ENCODE results near the gene TTN. TPM values are rescaled to one million over a fixed set of nuclear protein-coding genes. Genes with fewer than 3 reads are reported as not detected.
"Not testable (repeated sequence)": the region's sequence is repeated elsewhere in the genome, so short reads cannot be mapped to it uniquely, and the experiment has no call there.

The TTN gene
- total and polyA plus RNA-seq, 5 donors from 2014 or later, result 2.0 to 153 (median 3.1) TPM

DNA sequence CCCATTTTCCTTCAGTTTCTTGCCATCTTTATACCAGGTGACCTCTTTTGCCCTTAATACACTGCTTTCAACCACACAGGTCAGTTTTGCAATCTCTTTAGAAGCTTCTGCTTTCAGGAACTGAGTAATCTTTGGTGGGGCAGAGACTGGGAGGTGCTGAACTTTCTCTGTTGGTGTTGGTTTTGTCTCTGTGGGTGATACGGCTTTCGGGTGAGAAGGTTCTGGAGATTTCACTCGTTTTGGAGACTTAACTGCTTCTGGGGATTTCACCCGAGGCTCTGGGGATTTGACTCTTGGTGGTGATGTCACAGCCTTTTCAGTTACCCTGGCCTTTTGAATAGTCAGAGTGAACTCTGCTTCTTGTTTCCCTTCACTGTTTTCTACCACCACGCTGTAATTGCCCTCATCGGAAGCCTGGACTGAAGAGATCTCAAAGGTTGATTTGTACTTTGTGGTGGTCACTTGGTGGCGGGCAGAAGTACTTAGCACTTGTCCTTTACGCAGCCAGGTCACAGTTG lies 276.5 kb downstream of the TTN start:
- no peaks in the 10 kb centered on the region for H3K9me3 ChIP-seq (ENCODE audit: control insufficient read depth in 2 of 2, low read length in 2 of 2)
- H3K27me3 ChIP-seq (ENCODE audit: control insufficient read depth, insufficient read depth, low read length), result no peaks in the 10 kb centered on the region
- H3K36me3 Mint-ChIP-seq, result peaks cover 79% of the 10 kb centered on the region
- no peak overlapping the region for H3K27ac ChIP-seq (ENCODE audit: insufficient read depth, low read length, poor library complexity, severe bottlenecking)
- peaks cover 67% of the 10 kb centered on the region for H3K36me3 ChIP-seq (ENCODE audit: control insufficient read depth, insufficient read depth, low read length)
- peak overlapping the region; percentile 43 for H3K4me3 ChIP-seq (ENCODE audit: low read depth, low read length)
- no peaks in the 10 kb centered on the region for H3K27me3 Mint-ChIP-seq
- ATAC-seq (ENCODE audit: low read depth in 2 of 2) (peak; percentile 66 to 69), DNase-seq (peak in 1 of 3 donors; percentile 54)
- peak overlapping the region in 1 of 3 donors; percentile 77 for H3K27ac Mint-ChIP-seq
- H3K4me1 Mint-ChIP-seq, result peaks cover 12 to 47% (median 29%) of the 10 kb centered on the region in 4 donors
- H3K9me3 Mint-ChIP-seq, result peaks cover 0 to 6% (median 0%) of the 10 kb centered on the region in 7 donors
- peak overlapping the region in 2 of 4 donors; percentile 6 to 17 for H3K4me3 Mint-ChIP-seq
- no peaks in the 10 kb centered on the region for H3K4me1 ChIP-seq (ENCODE audit: control insufficient read depth, insufficient read depth, low read length, poor library complexity, severe bottlenecking)

DNA sequence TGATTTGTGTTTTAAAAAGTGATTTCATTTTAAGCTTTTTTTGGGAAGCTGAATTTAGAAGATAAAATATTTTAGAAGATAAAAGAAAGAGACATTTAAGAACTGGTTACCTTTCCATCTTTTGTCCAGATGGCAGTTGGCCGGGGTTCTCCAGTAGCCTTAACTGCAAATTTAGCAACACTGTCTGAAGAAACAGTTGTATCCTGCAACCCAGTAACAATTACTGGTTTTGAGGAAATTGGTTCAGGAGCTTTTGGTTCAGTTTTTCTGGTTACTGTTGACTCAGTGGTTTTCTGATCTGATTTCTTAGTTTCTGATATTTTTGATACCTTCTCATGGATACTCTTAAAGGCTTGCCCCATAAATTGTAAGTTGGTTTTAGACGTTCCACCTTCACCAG lies 277.1 kb downstream of the TTN start:
- H3K4me3 Mint-ChIP-seq, result peak overlapping the region in 1 of 4 donors; percentile 17
- H3K9me3 Mint-ChIP-seq, result peaks cover 0 to 6% (median 0%) of the 10 kb centered on the region in 7 donors
- no peak overlapping the region for H3K27ac ChIP-seq (ENCODE audit: insufficient read depth, low read length, poor library complexity, severe bottlenecking)

DNA sequence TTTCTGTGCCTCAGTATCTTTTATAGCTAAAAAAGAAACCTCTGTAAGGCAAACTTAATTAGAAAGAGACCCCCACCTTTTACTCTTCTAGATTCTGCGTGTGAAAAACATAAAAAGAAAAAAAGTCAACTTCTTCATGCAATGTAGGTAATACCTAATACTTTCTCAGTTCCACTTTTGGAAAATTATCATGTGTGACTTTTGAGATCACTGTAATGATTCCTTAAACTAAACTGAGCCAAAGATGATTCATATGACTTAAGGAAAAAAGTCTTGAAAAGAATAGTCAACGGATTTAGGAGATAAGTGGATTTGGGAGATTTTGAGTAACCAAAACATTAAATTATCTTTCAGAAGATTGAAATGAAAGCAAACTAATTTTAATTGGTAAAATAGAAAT lies 278.0 kb downstream of the TTN start:
- peaks cover 16 to 54% (median 35%) of the 10 kb centered on the region in 4 donors for H3K4me1 Mint-ChIP-seq
- H3K36me3 ChIP-seq (ENCODE audit: control insufficient read depth, insufficient read depth, low read length), result peaks cover 52% of the 10 kb centered on the region
- no peak overlapping the region for H3K4me3 ChIP-seq (ENCODE audit: low read depth, low read length)
- H3K9me3 ChIP-seq (ENCODE audit: control insufficient read depth in 2 of 2, low read length in 2 of 2), result no peaks in the 10 kb centered on the region
- ATAC-seq (ENCODE audit: low read depth in 2 of 2), result no peak
- H3K27ac ChIP-seq (ENCODE audit: insufficient read depth, low read length, poor library complexity, severe bottlenecking), result no peak overlapping the region
- no peak for DNase-seq
- H3K27me3 Mint-ChIP-seq, result no peaks in the 10 kb centered on the region
- peaks cover 0 to 6% (median 0%) of the 10 kb centered on the region in 7 donors for H3K9me3 Mint-ChIP-seq
- H3K36me3 Mint-ChIP-seq, result peaks cover 68% of the 10 kb centered on the region
- peak overlapping the region in 1 of 3 donors; percentile 27 for H3K27ac Mint-ChIP-seq
- peaks cover 5% of the 10 kb centered on the region for H3K4me1 ChIP-seq (ENCODE audit: control insufficient read depth, insufficient read depth, low read length, poor library complexity, severe bottlenecking)
- peak overlapping the region in 1 of 4 donors; percentile 36 for H3K4me3 Mint-ChIP-seq
- no peaks in the 10 kb centered on the region for H3K27me3 ChIP-seq (ENCODE audit: control insufficient read depth, insufficient read depth, low read length)

More for the DNA sequence above, 277.1 kb downstream of the TTN start:
- Histone ChIP-seq H3K27me3 (ENCODE audit: control insufficient read depth, insufficient read depth, low read length) (no peaks in the 10 kb centered on the region), H3K4me3 (ENCODE audit: low read depth, low read length) (peak overlapping the region; percentile 43), H3K36me3 (ENCODE audit: control insufficient read depth, insufficient read depth, low read length) (peaks cover 62% of the 10 kb centered on the region), H3K9me3 (ENCODE audit: control insufficient read depth in 2 of 2, low read length in 2 of 2) (no peaks in the 10 kb centered on the region), H3K4me1 (ENCODE audit: control insufficient read depth, insufficient read depth, low read length, poor library complexity, severe bottlenecking) (no peaks in the 10 kb centered on the region)
- no peaks in the 10 kb centered on the region for H3K27me3 Mint-ChIP-seq
- H3K4me1 Mint-ChIP-seq, result peaks cover 15 to 49% (median 32%) of the 10 kb centered on the region in 4 donors
- DNase-seq (no peak), ATAC-seq (ENCODE audit: low read depth in 2 of 2) (no peak)
- no peak overlapping the region for H3K27ac Mint-ChIP-seq
- H3K36me3 Mint-ChIP-seq, result peaks cover 78% of the 10 kb centered on the region

DNA sequence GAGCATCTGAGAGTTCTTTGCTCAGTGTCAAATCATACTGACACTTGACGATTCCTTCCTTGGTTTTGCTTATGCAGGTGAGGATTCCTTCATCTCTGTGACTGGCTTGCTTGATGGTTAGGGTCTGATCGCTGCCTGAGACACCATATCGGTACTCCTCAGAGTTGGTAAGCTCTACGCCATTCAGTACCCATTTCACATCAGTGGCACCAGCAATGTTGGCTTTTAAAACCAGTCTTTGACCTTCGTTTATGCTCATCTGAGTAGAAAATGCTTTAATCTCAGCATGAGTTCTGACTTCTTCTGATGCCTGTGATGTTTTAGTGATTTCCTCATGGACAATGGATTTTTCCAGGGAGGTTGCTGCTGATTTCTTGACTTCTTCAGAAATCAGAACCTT lies 278.6 kb downstream of the TTN start:
- no peaks in the 10 kb centered on the region for H3K27me3 ChIP-seq (ENCODE audit: control insufficient read depth, insufficient read depth, low read length)
- H3K4me1 ChIP-seq (ENCODE audit: control insufficient read depth, insufficient read depth, low read length, poor library complexity, severe bottlenecking), result peaks cover 10% of the 10 kb centered on the region
- H3K9me3 ChIP-seq (ENCODE audit: control insufficient read depth in 2 of 2, low read length in 2 of 2), result no peaks in the 10 kb centered on the region
- Mint-ChIP-seq H3K27ac (no peak overlapping the region), H3K36me3 (peaks cover 63% of the 10 kb centered on the region), H3K4me3 (no peak overlapping the region), H3K4me1 (peaks cover 17 to 58% (median 38%) of the 10 kb centered on the region in 4 donors), H3K9me3 (peaks cover 0 to 5% (median 0%) of the 10 kb centered on the region in 7 donors), H3K27me3 (no peaks in the 10 kb centered on the region)
- no peak overlapping the region for H3K27ac ChIP-seq (ENCODE audit: insufficient read depth, low read length, poor library complexity, severe bottlenecking)
- peaks cover 47% of the 10 kb centered on the region for H3K36me3 ChIP-seq (ENCODE audit: control insufficient read depth, insufficient read depth, low read length)
- no peak overlapping the region for H3K4me3 ChIP-seq (ENCODE audit: low read depth, low read length)
- no peak for ATAC-seq (ENCODE audit: low read depth in 2 of 2)
- DNase-seq, result no peak

DNA sequence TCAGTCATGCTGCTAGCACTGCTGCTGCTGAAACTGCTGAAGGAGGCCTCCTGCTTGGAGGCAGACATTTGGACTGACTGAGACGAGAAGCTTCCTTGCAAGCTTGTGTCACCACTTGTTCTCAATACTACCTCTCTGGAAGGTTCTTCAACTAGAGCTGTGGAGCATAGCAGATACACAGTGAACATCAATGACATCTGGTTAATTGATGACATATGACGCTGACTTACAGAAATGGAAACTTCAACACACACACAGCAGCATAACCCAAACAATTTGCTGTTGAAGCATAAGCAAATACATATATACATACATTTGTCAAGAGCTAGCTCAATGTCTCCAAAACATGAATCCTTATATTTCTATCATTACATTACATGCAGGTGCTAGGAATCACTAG lies 279.6 kb downstream of the TTN start:
- no peak overlapping the region for H3K27ac ChIP-seq (ENCODE audit: insufficient read depth, low read length, poor library complexity, severe bottlenecking)
- Mint-ChIP-seq H3K27me3 (no peaks in the 10 kb centered on the region), H3K4me1 (peaks cover 18 to 68% (median 44%) of the 10 kb centered on the region in 4 donors), H3K27ac (peak overlapping the region in 1 of 3 donors; percentile 76), H3K36me3 (peaks cover 55% of the 10 kb centered on the region), H3K9me3 (peaks cover 0 to 5% (median 0%) of the 10 kb centered on the region in 7 donors), H3K4me3 (peak overlapping the region in 1 of 4 donors; percentile 1)
- peaks cover 12% of the 10 kb centered on the region for H3K4me1 ChIP-seq (ENCODE audit: control insufficient read depth, insufficient read depth, low read length, poor library complexity, severe bottlenecking)
- H3K36me3 ChIP-seq (ENCODE audit: control insufficient read depth, insufficient read depth, low read length), result peaks cover 37% of the 10 kb centered on the region
- DNase-seq (no peak), ATAC-seq (ENCODE audit: low read depth in 2 of 2) (no peak)
- no peaks in the 10 kb centered on the region for H3K27me3 ChIP-seq (ENCODE audit: control insufficient read depth, insufficient read depth, low read length)
- H3K4me3 ChIP-seq (ENCODE audit: low read depth, low read length), result peak overlapping the region; percentile 26
- H3K9me3 ChIP-seq (ENCODE audit: control insufficient read depth in 2 of 2, low read length in 2 of 2), result no peaks in the 10 kb centered on the region

DNA sequence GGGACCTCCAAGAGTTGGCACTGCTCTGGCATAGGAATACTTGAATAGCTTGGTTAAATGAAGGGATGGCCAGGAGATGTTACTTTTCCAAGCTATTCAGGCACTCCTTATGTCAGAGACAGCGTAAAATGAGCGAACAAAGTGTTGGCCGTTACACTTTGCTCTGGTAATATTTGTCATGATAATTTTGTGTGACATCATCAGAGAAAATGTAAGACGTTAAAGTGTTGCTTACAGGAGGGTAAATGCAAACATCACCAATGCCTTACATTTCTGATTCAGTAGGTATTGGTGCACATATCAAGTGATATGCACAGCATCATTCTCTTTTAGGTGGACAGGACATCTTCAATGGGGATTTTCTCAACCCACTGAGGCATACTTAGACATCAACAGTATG lies 281.0 kb downstream of the TTN start:
- DNase-seq (no peak), ATAC-seq (ENCODE audit: low read depth in 2 of 2) (no peak)
- Histone ChIP-seq H3K4me3 (ENCODE audit: low read depth, low read length) (peak overlapping the region; percentile 6), H3K36me3 (ENCODE audit: control insufficient read depth, insufficient read depth, low read length) (peaks cover 25% of the 10 kb centered on the region), H3K4me1 (ENCODE audit: control insufficient read depth, insufficient read depth, low read length, poor library complexity, severe bottlenecking) (peaks cover 12% of the 10 kb centered on the region), H3K27me3 (ENCODE audit: control insufficient read depth, insufficient read depth, low read length) (no peaks in the 10 kb centered on the region), H3K9me3 (ENCODE audit: control insufficient read depth in 2 of 2, low read length in 2 of 2) (no peaks in the 10 kb centered on the region), H3K27ac (ENCODE audit: insufficient read depth, low read length, poor library complexity, severe bottlenecking) (no peak overlapping the region)
- H3K4me1 Mint-ChIP-seq, result peaks cover 23 to 69% (median 47%) of the 10 kb centered on the region in 4 donors
- no peaks in the 10 kb centered on the region for H3K27me3 Mint-ChIP-seq
- H3K4me3 Mint-ChIP-seq, result peak overlapping the region in 3 of 4 donors; percentile 15 to 57 (median 39)
- no peak overlapping the region for H3K27ac Mint-ChIP-seq
- peaks cover 43% of the 10 kb centered on the region for H3K36me3 Mint-ChIP-seq
- peaks cover 0 to 5% (median 0%) of the 10 kb centered on the region in 7 donors for H3K9me3 Mint-ChIP-seq

DNA sequence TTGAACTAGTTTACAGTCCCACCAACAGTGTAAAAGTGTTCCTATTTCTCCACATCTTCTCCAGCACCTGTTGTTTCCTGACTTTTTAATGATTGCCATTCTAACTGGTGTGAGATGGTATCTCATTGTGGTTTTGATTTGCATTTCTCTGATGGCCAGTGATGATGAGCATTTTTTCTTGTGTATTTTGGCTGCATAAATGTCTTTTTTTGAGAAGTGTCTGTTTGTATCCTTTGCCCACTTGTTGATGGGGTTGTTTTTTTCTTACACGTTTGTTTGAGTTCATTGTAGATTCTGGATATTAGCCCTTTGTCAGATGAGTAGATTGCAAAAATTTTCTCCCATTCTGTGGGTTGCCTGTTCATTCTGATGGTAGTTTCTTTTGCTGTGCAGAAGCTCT lies 281.8 kb downstream of the TTN start:
- not testable (repeated sequence) for H3K27me3 Mint-ChIP-seq; H3K9me3 Mint-ChIP-seq; H3K27me3 ChIP-seq (ENCODE audit: control insufficient read depth, insufficient read depth, low read length); ATAC-seq (ENCODE audit: low read depth in 2 of 2); H3K27ac ChIP-seq (ENCODE audit: insufficient read depth, low read length, poor library complexity, severe bottlenecking); H3K4me3 ChIP-seq (ENCODE audit: low read depth, low read length); H3K9me3 ChIP-seq (ENCODE audit: control insufficient read depth in 2 of 2, low read length in 2 of 2); DNase-seq
- Mint-ChIP-seq H3K4me1 (peaks cover 18 to 69% (median 47%) of the 10 kb centered on the region in 4 donors), H3K4me3 (peak overlapping the region; percentile 39 to 60 (median 52)), H3K36me3 (peaks cover 35% of the 10 kb centered on the region), H3K27ac (peak overlapping the region in 1 of 3 donors; percentile 55)
- Histone ChIP-seq H3K36me3 (ENCODE audit: control insufficient read depth, insufficient read depth, low read length) (peaks cover 24% of the 10 kb centered on the region), H3K4me1 (ENCODE audit: control insufficient read depth, insufficient read depth, low read length, poor library complexity, severe bottlenecking) (peaks cover 12% of the 10 kb centered on the region)

DNA sequence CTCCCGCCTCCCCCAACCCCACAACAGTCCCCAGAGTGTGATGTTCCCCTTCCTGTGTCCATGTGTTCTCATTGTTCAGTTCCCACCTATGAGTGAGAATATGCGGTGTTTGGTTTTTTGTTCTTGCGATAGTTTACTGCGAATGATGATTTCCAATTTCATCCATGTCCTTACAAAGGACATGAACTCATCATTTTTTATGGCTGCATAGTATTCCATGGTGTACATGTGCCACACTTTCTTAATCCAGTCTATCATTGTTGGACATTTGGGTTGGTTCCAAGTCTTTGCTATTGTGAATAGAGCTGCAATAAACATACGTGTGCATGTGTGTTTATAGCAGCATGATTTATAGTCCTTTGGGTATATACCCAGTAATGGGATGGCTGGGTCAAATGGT lies 282.2 kb downstream of the TTN start:
- not testable (repeated sequence) for H3K27ac Mint-ChIP-seq; H3K27ac ChIP-seq (ENCODE audit: insufficient read depth, low read length, poor library complexity, severe bottlenecking); ATAC-seq (ENCODE audit: low read depth in 2 of 2); H3K27me3 ChIP-seq (ENCODE audit: control insufficient read depth, insufficient read depth, low read length); DNase-seq; H3K9me3 Mint-ChIP-seq; H3K9me3 ChIP-seq (ENCODE audit: control insufficient read depth in 2 of 2, low read length in 2 of 2); H3K27me3 Mint-ChIP-seq; H3K4me3 ChIP-seq (ENCODE audit: low read depth, low read length)
- H3K36me3 Mint-ChIP-seq, result peaks cover 32% of the 10 kb centered on the region
- H3K4me3 Mint-ChIP-seq, result peak overlapping the region in 2 of 4 donors; percentile 35 to 38
- H3K36me3 ChIP-seq (ENCODE audit: control insufficient read depth, insufficient read depth, low read length), result peaks cover 24% of the 10 kb centered on the region
- peaks cover 18 to 70% (median 48%) of the 10 kb centered on the region in 4 donors for H3K4me1 Mint-ChIP-seq
- H3K4me1 ChIP-seq (ENCODE audit: control insufficient read depth, insufficient read depth, low read length, poor library complexity, severe bottlenecking), result peaks cover 12% of the 10 kb centered on the region

All from CD4-positive, CD25-positive, alpha-beta regulatory T cell (primary cell).